Adipocyte (in vitro differentiated cells): ENCODE results near the gene FGF7.
"Not testable (repeated sequence)": the region's sequence is repeated elsewhere in the genome, so short reads cannot be mapped to it uniquely, and the experiment has no call there.

ENCODE experiments used
- DNase-seq: peaks from one replicate; pipeline ENCODE4 v3.0.0-alpha.2; 2015; ENCODE audit warnings: low read depth
- H3K27me3 ChIP-seq: replicated peaks from 2 replicates; pipeline ENCODE4 v1.7.0; 2013; ENCODE audit warnings: mild to moderate bottlenecking, low read length, moderate library complexity; ENCODE audit not compliant: control insufficient read depth, insufficient read depth
- H3K36me3 ChIP-seq: 2 replicates; pipeline ENCODE4 v1.7.0; 2013; ENCODE audit warnings: low read length, mild to moderate bottlenecking, moderate library complexity; ENCODE audit not compliant: control insufficient read depth, insufficient read depth, severe bottlenecking
- H3K4me1 ChIP-seq: 2 replicates; pipeline ENCODE4 v1.7.0; 2013; ENCODE audit warnings: mild to moderate bottlenecking, low read length, moderate library complexity; ENCODE audit not compliant: control insufficient read depth, insufficient read depth
- H3K4me3 ChIP-seq: 2 replicates; pipeline ENCODE4 v1.7.0; 2013; ENCODE audit warnings: mild to moderate bottlenecking, low read length, moderate library complexity
- H3K9ac ChIP-seq: 2 replicates; pipeline ENCODE4 v1.7.0; 2013; ENCODE audit warnings: mild to moderate bottlenecking, low read length, moderate library complexity
- H3K9me3 ChIP-seq: 2 replicates; pipeline ENCODE4 v1.7.0; 2013; ENCODE audit warnings: mild to moderate bottlenecking, low read length, moderate library complexity; ENCODE audit not compliant: control insufficient read depth

The FGF7 gene

GRCh38 chr15:49423021-49423420 lies at the start of gene FGF7:
Gene FGF7 (plus strand): TSS chr15:49423242. CDS start chr15:49424298, 1,056 bp downstream.
- Histone ChIP-seq H3K36me3 (peaks cover 1% of the 10 kb centered on the region), H3K4me3 (peak within 1 kb of the TSS; percentile 92), H3K9me3 (no peaks in the 10 kb centered on the region), H3K4me1 (peaks cover 17% of the 10 kb centered on the region), H3K27me3 (no peaks in the 10 kb centered on the region), H3K9ac (peak within 1 kb of the TSS; percentile 96)
- DNase-seq = peak; percentile 75

- Histone ChIP-seq H3K27me3 (no peaks in the 10 kb centered on the region), H3K4me3 (no peak overlapping the region), H3K4me1 (peaks cover 9% of the 10 kb centered on the region), H3K36me3 (no peaks in the 10 kb centered on the region), H3K9me3 (no peaks in the 10 kb centered on the region), H3K9ac (no peak overlapping the region)
- no peak for DNase-seq
Measured at GRCh38 chr15:49379996-49380395, 43.0 kb upstream of the FGF7 start.

- Histone ChIP-seq H3K27me3 (no peaks in the 10 kb centered on the region), H3K9me3 (no peaks in the 10 kb centered on the region), H3K9ac (no peak overlapping the region), H3K4me3 (no peak overlapping the region), H3K36me3 (no peaks in the 10 kb centered on the region), H3K4me1 (peaks cover 9% of the 10 kb centered on the region)
- DNase-seq = no peak
Measured at GRCh38 chr15:49380912-49381311, 42.1 kb upstream of the FGF7 start.

- no peaks in the 10 kb centered on the region for H3K36me3 ChIP-seq
- H3K9me3 ChIP-seq = no peaks in the 10 kb centered on the region
- H3K27me3 ChIP-seq = no peaks in the 10 kb centered on the region
- peaks cover 9% of the 10 kb centered on the region for H3K4me1 ChIP-seq
- no peak overlapping the region for H3K4me3 ChIP-seq
- DNase-seq = no peak
- no peak overlapping the region for H3K9ac ChIP-seq
Measured at GRCh38 chr15:49382394-49382793, 40.6 kb upstream of the FGF7 start.

- H3K36me3 ChIP-seq = no peaks in the 10 kb centered on the region
- DNase-seq = peak; percentile 74
- no peaks in the 10 kb centered on the region for H3K27me3 ChIP-seq
- H3K9me3 ChIP-seq = no peaks in the 10 kb centered on the region
- no peak overlapping the region for H3K4me3 ChIP-seq
- H3K4me1 ChIP-seq = peaks cover 9% of the 10 kb centered on the region
- H3K9ac ChIP-seq = no peak overlapping the region
Measured at GRCh38 chr15:49383266-49383665, 39.8 kb upstream of the FGF7 start.

- no peak overlapping the region for H3K4me3 ChIP-seq
- H3K27me3 ChIP-seq = no peaks in the 10 kb centered on the region
- no peaks in the 10 kb centered on the region for H3K36me3 ChIP-seq
- peaks cover 9% of the 10 kb centered on the region for H3K4me1 ChIP-seq
- no peaks in the 10 kb centered on the region for H3K9me3 ChIP-seq
- DNase-seq = no peak
- no peak overlapping the region for H3K9ac ChIP-seq
Measured at GRCh38 chr15:49387471-49387870, 35.6 kb upstream of the FGF7 start.

GRCh38 chr15:49402515-49403296 lies 20.3 kb upstream of the FGF7 start:
- not testable (repeated sequence) for H3K9ac ChIP-seq, H3K36me3 ChIP-seq, H3K4me3 ChIP-seq, H3K4me1 ChIP-seq, H3K9me3 ChIP-seq, DNase-seq, H3K27me3 ChIP-seq

GRCh38 chr15:49406352-49407118 lies 16.5 kb upstream of the FGF7 start:
- Histone ChIP-seq H3K36me3 (no peaks in the 10 kb centered on the region), H3K4me3 (no peak overlapping the region), H3K9ac (no peak overlapping the region), H3K4me1 (no peaks in the 10 kb centered on the region), H3K9me3 (no peaks in the 10 kb centered on the region), H3K27me3 (no peaks in the 10 kb centered on the region)
- no peak for DNase-seq

- Histone ChIP-seq H3K36me3 (no peaks in the 10 kb centered on the region), H3K9ac (no peak overlapping the region), H3K4me1 (peaks cover 9% of the 10 kb centered on the region), H3K9me3 (no peaks in the 10 kb centered on the region), H3K4me3 (no peak overlapping the region), H3K27me3 (no peaks in the 10 kb centered on the region)
- DNase-seq = peak; percentile 27
Measured at GRCh38 chr15:49410641-49411040, 12.4 kb upstream of the FGF7 start.

GRCh38 chr15:49412797-49413196 lies 10.2 kb upstream of the FGF7 start:
- Histone ChIP-seq H3K4me1 (peaks cover 15% of the 10 kb centered on the region), H3K9ac (no peak overlapping the region), H3K4me3 (no peak overlapping the region), H3K36me3 (no peaks in the 10 kb centered on the region), H3K9me3 (no peaks in the 10 kb centered on the region), H3K27me3 (no peaks in the 10 kb centered on the region)
- DNase-seq = no peak

- Histone ChIP-seq H3K36me3 (no peaks in the 10 kb centered on the region), H3K9me3 (no peaks in the 10 kb centered on the region), H3K4me1 (peaks cover 15% of the 10 kb centered on the region), H3K4me3 (no peak overlapping the region), H3K27me3 (no peaks in the 10 kb centered on the region), H3K9ac (no peak overlapping the region)
- peak; percentile 32 for DNase-seq
Measured at GRCh38 chr15:49415149-49415548, 7.9 kb upstream of the FGF7 start.
